Testis (tissue), 2 donors: ENCODE results near the gene AMBRA1.

Source experiments
- CTCF ChIP-seq, 3 experiments: fragments of 450-650 bp in 2 of 3; fragments of 200-600 bp in 1 of 3; sonication (generic) in 1 of 3; IDR thresholded peaks; one replicate each; pipeline ENCODE4 v1.5.1; 2016 to 2019; ENCODE audit warnings: antibody characterized with exemption in 3 of 3, mild to moderate bottlenecking in 2 of 3, moderate library complexity in 1 of 3
- POLR2A ChIP-seq: fragments of 450-650 bp; IDR thresholded peaks from one replicate; pipeline ENCODE4 v1.6.1; 2017; ENCODE audit warnings: antibody characterized with exemption, mild to moderate bottlenecking, moderate library complexity

- no peak for TF ChIP-seq POLR2A
- no peak for TF ChIP-seq CTCF (IDR thresholded peaks at IDR 0.05)
Observed at GRCh38 chr11:46387456-46387855, 206.4 kb downstream of the AMBRA1 start.
